Measurements from ENCODE around the gene DYRK1A.

DYRK1A gene

GRCh38 chr21:37552496-37553029 lies 186.0 kb downstream of the DYRK1A start:
- no peak for DNase-seq

- no peak for DNase-seq
Observed at GRCh38 chr21:37553078-37553481, 186.5 kb downstream of the DYRK1A start.

GRCh38 chr21:37554661-37555379 lies 188.2 kb downstream of the DYRK1A start:
- DNase-seq: no peak

GRCh38 chr21:37555672-37556261 lies 189.2 kb downstream of the DYRK1A start:
- DNase-seq: no peak

- no peak for DNase-seq
Observed at GRCh38 chr21:37557261-37557950, 190.8 kb downstream of the DYRK1A start.

- no peak for DNase-seq
Observed at GRCh38 chr21:37558676-37559211, 192.2 kb downstream of the DYRK1A start.

- DNase-seq: no peak
Observed at GRCh38 chr21:37560385-37560784, 193.8 kb downstream of the DYRK1A start.

- DNase-seq: no peak
Observed at GRCh38 chr21:37561506-37561905, 194.9 kb downstream of the DYRK1A start.

- DNase-seq: no peak
Observed at GRCh38 chr21:37561941-37562919, 195.7 kb downstream of the DYRK1A start.

GRCh38 chr21:37562920-37563640 lies 196.5 kb downstream of the DYRK1A start:
- DNase-seq: no peak

GRCh38 chr21:37563641-37564340 lies 197.2 kb downstream of the DYRK1A start:
- DNase-seq: peak; percentile 43

- no peak for DNase-seq
Observed at GRCh38 chr21:37564341-37564923, 197.9 kb downstream of the DYRK1A start.

- peak; percentile 69 for DNase-seq
Observed at GRCh38 chr21:37564924-37565529, 198.5 kb downstream of the DYRK1A start.

GRCh38 chr21:37565530-37566223 lies 199.1 kb downstream of the DYRK1A start:
- DNase-seq: no peak

- no peak for DNase-seq
Observed at GRCh38 chr21:37566790-37567615, 200.4 kb downstream of the DYRK1A start.

- no peak for DNase-seq
Observed at GRCh38 chr21:37568415-37568814, 201.8 kb downstream of the DYRK1A start.

- DNase-seq: no peak
Observed at GRCh38 chr21:37568916-37569315, 202.3 kb downstream of the DYRK1A start.

- no peak for DNase-seq
Observed at GRCh38 chr21:37571442-37571841, 204.9 kb downstream of the DYRK1A start.

- DNase-seq: no peak
Observed at GRCh38 chr21:37574316-37574715, 207.7 kb downstream of the DYRK1A start.

Data from NCI-H187 treated with DMSO at 0.1 percent for 48 hours (cell line).